ENCODE data around the gene HOXA5.

HOXA5 gene

GRCh38 chr7:27168265-27168947, 24.9 kb upstream of the HOXA5 start:
- no peak for ATAC-seq
- no peak for TF ChIP-seq ISL1 (CRISPR knock-in tag; IDR thresholded peaks at IDR 0.05)
- TF ChIP-seq, protein P1, sequence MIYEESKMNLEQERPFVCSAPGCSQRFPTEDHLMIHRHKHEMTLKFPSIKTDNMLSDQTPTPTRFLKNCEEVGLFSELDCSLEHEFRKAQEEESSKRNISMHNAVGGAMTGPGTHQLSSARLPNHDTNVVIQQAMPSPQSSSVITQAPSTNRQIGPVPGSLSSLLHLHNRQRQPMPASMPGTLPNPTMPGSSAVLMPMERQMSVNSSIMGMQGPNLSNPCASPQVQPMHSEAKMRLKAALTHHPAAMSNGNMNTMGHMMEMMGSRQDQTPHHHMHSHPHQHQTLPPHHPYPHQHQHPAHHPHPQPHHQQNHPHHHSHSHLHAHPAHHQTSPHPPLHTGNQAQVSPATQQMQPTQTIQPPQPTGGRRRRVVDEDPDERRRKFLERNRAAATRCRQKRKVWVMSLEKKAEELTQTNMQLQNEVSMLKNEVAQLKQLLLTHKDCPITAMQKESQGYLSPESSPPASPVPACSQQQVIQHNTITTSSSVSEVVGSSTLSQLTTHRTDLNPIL (CRISPR knock-in tag; IDR thresholded peaks at IDR 0.05; ENCODE audit: low read depth): no peak
- no peak for TF ChIP-seq SNAI2 (CRISPR knock-in tag; IDR thresholded peaks at IDR 0.05)
- TF ChIP-seq TOX (CRISPR knock-in tag; IDR thresholded peaks at IDR 0.05; ENCODE audit: borderline replicate concordance): no peak
- no peak for TF ChIP-seq CSDC2 (CRISPR knock-in tag; IDR thresholded peaks at IDR 0.05)
- no peak for TF ChIP-seq ZNF565 (CRISPR knock-in tag; conservative IDR thresholded peaks at IDR 0.05; ENCODE audit: low read depth)
- no peak for TF ChIP-seq OSR1 (CRISPR knock-in tag; IDR thresholded peaks at IDR 0.05)

- no peak for ATAC-seq
- TF ChIP-seq CSDC2 (CRISPR knock-in tag; IDR thresholded peaks at IDR 0.05) (no peak), ESRRG (CRISPR knock-in tag; IDR thresholded peaks at IDR 0.05) (no peak), BACH2 (CRISPR knock-in tag; IDR thresholded peaks at IDR 0.05; ENCODE audit: borderline replicate concordance) (no peak), GLIS3 (CRISPR knock-in tag; IDR thresholded peaks at IDR 0.05) (no peak), TSHZ2 (CRISPR knock-in tag; IDR thresholded peaks at IDR 0.05) (no peak), OSR1 (CRISPR knock-in tag; IDR thresholded peaks at IDR 0.05) (no peak), RARB (CRISPR knock-in tag; IDR thresholded peaks at IDR 0.05) (no peak), TCF4 (CRISPR knock-in tag; IDR thresholded peaks at IDR 0.05; ENCODE audit: borderline replicate concordance) (no peak)
Observed at GRCh38 chr7:27167916-27168264, 24.4 kb upstream of the HOXA5 start.

DNA sequence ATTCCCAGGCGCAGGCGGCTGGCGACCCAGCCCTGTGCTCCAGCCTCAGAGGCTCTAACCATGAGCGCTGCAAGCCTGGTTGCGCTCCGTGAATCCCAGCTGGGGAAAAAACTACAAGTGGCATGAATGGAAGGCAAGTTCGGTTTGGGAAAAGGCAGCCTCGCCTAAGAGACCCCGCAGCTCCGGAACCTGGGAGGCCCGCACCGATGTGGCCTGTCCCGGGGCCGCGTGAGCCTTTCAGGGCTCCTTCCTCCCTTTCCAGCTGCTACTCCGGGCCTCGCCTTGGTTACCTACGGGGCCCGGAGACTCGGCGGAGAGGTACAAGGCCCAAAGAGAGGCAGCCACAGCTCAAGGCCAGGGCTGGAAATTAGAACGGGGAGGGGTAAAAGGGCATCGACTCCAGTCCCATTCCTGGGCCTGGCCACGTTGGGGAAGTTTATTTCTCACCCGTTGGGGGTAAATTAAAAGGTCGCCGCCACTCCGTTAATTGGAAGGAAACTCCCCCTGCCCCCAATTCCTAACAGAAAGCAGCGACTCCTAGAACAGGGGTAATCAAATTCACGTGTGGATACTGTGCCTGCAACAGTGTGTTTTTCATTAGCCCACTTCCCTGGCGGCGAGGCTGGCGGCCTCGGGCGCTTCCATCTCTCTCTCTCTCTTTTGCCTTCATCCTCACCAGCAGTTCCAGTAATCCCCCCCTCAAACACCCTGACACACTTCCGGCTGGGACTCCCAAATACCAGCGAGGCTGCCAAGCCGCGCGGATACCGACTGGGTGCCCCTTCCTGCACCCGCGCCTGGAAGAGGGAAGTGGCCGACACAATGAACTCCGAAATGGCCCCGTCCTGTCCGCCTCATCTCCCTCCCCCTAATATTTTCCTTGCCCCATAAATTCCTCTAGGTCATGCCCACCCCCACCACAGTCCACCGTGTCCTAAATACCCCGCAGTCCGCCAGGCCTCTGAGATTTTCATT, 23.3 kb upstream of the HOXA5 start:
- TF ChIP-seq ZFP30 (CRISPR knock-in tag; IDR thresholded peaks at IDR 0.05) (no peak), ZNF70 (CRISPR knock-in tag; IDR thresholded peaks at IDR 0.05) (no peak), TSHZ2 (CRISPR knock-in tag; IDR thresholded peaks at IDR 0.05) (no peak), ARNTL (CRISPR knock-in tag; IDR thresholded peaks at IDR 0.05; ENCODE audit: borderline replicate concordance, low read depth) (no peak), SNAI2 (CRISPR knock-in tag; IDR thresholded peaks at IDR 0.05) (no peak), ESRRG (CRISPR knock-in tag; IDR thresholded peaks at IDR 0.05) (no peak), ZC3H10 (CRISPR knock-in tag; IDR thresholded peaks at IDR 0.05) (no peak), TCF4 (CRISPR knock-in tag; IDR thresholded peaks at IDR 0.05; ENCODE audit: borderline replicate concordance) (no peak)
- TF ChIP-seq, protein P2, sequence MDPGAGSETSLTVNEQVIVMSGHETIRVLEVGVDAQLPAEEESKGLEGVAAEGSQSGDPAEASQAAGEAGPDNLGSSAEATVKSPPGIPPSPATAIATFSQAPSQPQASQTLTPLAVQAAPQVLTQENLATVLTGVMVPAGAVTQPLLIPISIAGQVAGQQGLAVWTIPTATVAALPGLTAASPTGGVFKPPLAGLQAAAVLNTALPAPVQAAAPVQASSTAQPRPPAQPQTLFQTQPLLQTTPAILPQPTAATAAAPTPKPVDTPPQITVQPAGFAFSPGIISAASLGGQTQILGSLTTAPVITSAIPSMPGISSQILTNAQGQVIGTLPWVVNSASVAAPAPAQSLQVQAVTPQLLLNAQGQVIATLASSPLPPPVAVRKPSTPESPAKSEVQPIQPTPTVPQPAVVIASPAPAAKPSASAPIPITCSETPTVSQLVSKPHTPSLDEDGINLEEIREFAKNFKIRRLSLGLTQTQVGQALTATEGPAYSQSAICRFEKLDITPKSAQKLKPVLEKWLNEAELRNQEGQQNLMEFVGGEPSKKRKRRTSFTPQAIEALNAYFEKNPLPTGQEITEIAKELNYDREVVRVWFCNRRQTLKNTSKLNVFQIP (CRISPR knock-in tag; IDR thresholded peaks at IDR 0.05; ENCODE audit: borderline replicate concordance, low read depth): no peak
- TF ChIP-seq, protein P1 (CRISPR knock-in tag; IDR thresholded peaks at IDR 0.05; ENCODE audit: low read depth): no peak
- TF ChIP-seq, protein P3, sequence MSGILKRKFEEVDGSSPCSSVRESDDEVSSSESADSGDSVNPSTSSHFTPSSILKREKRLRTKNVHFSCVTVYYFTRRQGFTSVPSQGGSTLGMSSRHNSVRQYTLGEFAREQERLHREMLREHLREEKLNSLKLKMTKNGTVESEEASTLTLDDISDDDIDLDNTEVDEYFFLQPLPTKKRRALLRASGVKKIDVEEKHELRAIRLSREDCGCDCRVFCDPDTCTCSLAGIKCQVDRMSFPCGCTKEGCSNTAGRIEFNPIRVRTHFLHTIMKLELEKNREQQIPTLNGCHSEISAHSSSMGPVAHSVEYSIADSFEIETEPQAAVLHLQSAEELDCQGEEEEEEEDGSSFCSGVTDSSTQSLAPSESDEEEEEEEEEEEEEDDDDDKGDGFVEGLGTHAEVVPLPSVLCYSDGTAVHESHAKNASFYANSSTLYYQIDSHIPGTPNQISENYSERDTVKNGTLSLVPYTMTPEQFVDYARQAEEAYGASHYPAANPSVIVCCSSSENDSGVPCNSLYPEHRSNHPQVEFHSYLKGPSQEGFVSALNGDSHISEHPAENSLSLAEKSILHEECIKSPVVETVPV (CRISPR knock-in tag; IDR thresholded peaks at IDR 0.05): no peak
- ATAC-seq: no peak
